K562 (cell line): Measurements from ENCODE around the gene INHA.

Experiments
- ARNT ChIP-seq, 2 experiments: fragments of 450-650 bp; IDR thresholded peaks; 2 replicates each; pipeline ENCODE4 v1.6.1; 2016; ENCODE audit warnings: mild to moderate bottlenecking in 1 of 2
- POLR2A ChIP-seq: fragments of 450-650 bp; conservative IDR thresholded peaks from 2 replicates; pipeline ENCODE4 v1.6.1; 2016
- PTBP1 ChIP-seq: fragments of 200-400 bp; formaldehyde crosslinking; IDR thresholded peaks from 2 replicates; pipeline ENCODE4 v1.6.1; 2017; ENCODE audit warnings: low read depth, low read length
- TGIF2 ChIP-seq: sonication (generic); formaldehyde crosslinking; IDR thresholded peaks from 2 replicates; pipeline ENCODE4 v1.8.1; 2022; ENCODE audit warnings: mild to moderate bottlenecking, missing genetic modification reagents, moderate library complexity
- ZNF174 ChIP-seq: fragments of 250-450 bp; sonication (Bioruptor Pico); IDR thresholded peaks from 2 replicates; pipeline ENCODE4 v1.4.0; 2020; ENCODE audit warnings: mild to moderate bottlenecking
- TF ChIP-seq, protein P1 (sequence below), 3 experiments: IDR thresholded peaks in 2 of 3; conservative IDR thresholded peaks in 1 of 3; 2 replicates each; pipeline ENCODE4 v1.5.1; 2011 to 2012; ENCODE audit warnings: low read length in 3 of 3, mild to moderate bottlenecking in 3 of 3, control low read depth in 2 of 3, improper control_type of control experiment in 1 of 3, inconsistent platforms in 1 of 3, low read depth in 1 of 3, mixed read lengths in 1 of 3, moderate library complexity in 1 of 3; ENCODE audit not compliant: insufficient read depth in 2 of 3
- TF ChIP-seq, protein P2 (sequence below): sonication (generic); formaldehyde crosslinking; IDR thresholded peaks from 2 replicates; pipeline ENCODE4 v1.5.0; 2020; ENCODE audit warnings: missing genetic modification reagents

DNA sequence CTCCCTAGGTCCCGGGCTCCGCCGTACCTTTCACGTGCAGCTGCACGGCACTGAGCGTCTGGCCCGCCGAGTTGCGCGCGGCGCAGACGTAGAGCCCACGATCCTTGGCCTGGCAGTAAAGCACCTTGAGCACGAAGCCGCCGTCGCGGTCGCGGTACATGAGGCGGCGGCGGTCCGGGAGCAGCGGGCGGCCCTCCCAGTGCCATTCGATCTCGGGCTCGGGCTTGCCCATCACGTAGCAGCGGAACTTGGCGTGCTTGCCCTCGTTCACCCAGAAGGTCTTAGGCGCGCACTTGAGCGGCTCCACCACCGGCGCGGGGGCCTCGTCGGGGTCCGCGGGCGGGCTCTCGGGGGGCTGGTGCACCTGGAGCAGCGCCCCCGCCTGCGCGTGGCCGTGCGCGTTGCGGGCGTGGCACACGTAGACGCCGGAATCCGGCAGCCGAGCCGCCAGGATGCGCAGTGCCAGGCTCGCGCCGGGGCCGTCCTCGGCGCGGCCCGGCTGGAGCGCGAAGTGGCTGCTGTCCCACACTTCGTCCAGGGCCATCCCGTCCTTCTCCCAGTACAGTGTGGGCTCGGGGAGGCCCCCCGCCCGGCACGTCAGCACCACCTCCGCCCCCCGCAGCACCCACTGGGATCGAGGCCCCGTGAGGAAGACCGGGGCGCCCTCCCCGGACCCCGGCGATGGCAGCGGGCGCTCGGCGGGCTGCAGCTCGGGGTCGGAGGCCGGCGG is 1.8 kb upstream of the INHA start:
- TF ChIP-seq, protein P1, sequence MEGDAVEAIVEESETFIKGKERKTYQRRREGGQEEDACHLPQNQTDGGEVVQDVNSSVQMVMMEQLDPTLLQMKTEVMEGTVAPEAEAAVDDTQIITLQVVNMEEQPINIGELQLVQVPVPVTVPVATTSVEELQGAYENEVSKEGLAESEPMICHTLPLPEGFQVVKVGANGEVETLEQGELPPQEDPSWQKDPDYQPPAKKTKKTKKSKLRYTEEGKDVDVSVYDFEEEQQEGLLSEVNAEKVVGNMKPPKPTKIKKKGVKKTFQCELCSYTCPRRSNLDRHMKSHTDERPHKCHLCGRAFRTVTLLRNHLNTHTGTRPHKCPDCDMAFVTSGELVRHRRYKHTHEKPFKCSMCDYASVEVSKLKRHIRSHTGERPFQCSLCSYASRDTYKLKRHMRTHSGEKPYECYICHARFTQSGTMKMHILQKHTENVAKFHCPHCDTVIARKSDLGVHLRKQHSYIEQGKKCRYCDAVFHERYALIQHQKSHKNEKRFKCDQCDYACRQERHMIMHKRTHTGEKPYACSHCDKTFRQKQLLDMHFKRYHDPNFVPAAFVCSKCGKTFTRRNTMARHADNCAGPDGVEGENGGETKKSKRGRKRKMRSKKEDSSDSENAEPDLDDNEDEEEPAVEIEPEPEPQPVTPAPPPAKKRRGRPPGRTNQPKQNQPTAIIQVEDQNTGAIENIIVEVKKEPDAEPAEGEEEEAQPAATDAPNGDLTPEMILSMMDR (IDR thresholded peaks at IDR 0.05 in 2 of 3, conservative IDR thresholded peaks at IDR 0.05 in 1 of 3; ENCODE audit: insufficient read depth in 2 of 3, low read depth in 1 of 3, low read length in 3 of 3): no peak
- TF ChIP-seq POLR2A (no peak), TGIF2 (no peak), ARNT (IDR thresholded peaks at IDR 0.05) (no peak), ZNF174 (CRISPR knock-in tag) (no peak), PTBP1 (no peak)
- TF ChIP-seq, protein P2, sequence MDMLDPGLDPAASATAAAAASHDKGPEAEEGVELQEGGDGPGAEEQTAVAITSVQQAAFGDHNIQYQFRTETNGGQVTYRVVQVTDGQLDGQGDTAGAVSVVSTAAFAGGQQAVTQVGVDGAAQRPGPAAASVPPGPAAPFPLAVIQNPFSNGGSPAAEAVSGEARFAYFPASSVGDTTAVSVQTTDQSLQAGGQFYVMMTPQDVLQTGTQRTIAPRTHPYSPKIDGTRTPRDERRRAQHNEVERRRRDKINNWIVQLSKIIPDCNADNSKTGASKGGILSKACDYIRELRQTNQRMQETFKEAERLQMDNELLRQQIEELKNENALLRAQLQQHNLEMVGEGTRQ: no peak
